ENCODE results near the gene PIK3R3. TPM values are rescaled to one million over a fixed set of nuclear protein-coding genes. Genes with fewer than 3 reads are reported as not detected.

Gene PIK3R3
- total RNA-seq, 2 donors from 2014 or later, result 0.56 to 2.2 TPM

- Mint-ChIP-seq H3K4me3 (no peak overlapping the region), H3K4me1 (no peaks in the 10 kb centered on the region), H3K27me3 (no peaks in the 10 kb centered on the region), H3K9me3 (no peaks in the 10 kb centered on the region), H3K27ac (no peak overlapping the region), H3K36me3 (ENCODE audit: low read depth) (no peaks in the 10 kb centered on the region)
- no peak for ATAC-seq (replicated peaks)
Measured at GRCh38 chr1:45995298-45995697, 137.1 kb downstream of the PIK3R3 start.

- Mint-ChIP-seq H3K4me1 (no peaks in the 10 kb centered on the region), H3K9me3 (no peaks in the 10 kb centered on the region), H3K4me3 (no peak overlapping the region), H3K27me3 (no peaks in the 10 kb centered on the region), H3K36me3 (ENCODE audit: low read depth) (no peaks in the 10 kb centered on the region), H3K27ac (no peak overlapping the region)
- ATAC-seq (replicated peaks), result no peak
Measured at GRCh38 chr1:45994423-45994822, 138.0 kb downstream of the PIK3R3 start.

Other genes starting within 250 kb of the PIK3R3 start
- gene TSPAN1, start 42.5 kb upstream of the PIK3R3 start, total RNA-seq, result not detected
- gene P3R3URF, start 43.9 kb upstream of the PIK3R3 start, total RNA-seq, result not detected
- gene POMGNT1, start 65.8 kb upstream of the PIK3R3 start, total RNA-seq, result 10 to 100 TPM; 36.0 to 40.6 TPM
- gene LURAP1, start 70.7 kb upstream of the PIK3R3 start, total RNA-seq, result under 1 TPM in 1 of 2 donors, not detected in 1; 0.24 TPM
- 10 to 100 TPM; 50.8 to 56.5 TPM for gene RAD54L, start 115.1 kb upstream of the PIK3R3 start, total RNA-seq
- gene LRRC41, start 171.0 kb upstream of the PIK3R3 start, total RNA-seq, result 10 to 100 TPM; 30.1 to 37.7 TPM
- 100 to 1,000 TPM; 272 to 374 TPM for gene UQCRH, start 171.1 kb upstream of the PIK3R3 start, total RNA-seq
- 10 to 100 TPM; 23.3 to 24.5 TPM for gene NSUN4, start 208.2 kb upstream of the PIK3R3 start, total RNA-seq